ENCODE measurements around the gene SOHLH2.

GRCh38 chr13:36174923-36175322 lies 39.4 kb downstream of the SOHLH2 start:
- TF ChIP-seq CTCF (IDR thresholded peaks at IDR 0.05; ENCODE audit: insufficient read depth, low read length), result no peak
- TF ChIP-seq SPI1 (IDR thresholded peaks at IDR 0.05; ENCODE audit: borderline replicate concordance, low read depth), result no peak
- no peak for TF ChIP-seq REST (IDR thresholded peaks at IDR 0.05; ENCODE audit: insufficient replicate concordance, low read depth)
